Nephron progenitor cell (in vitro differentiated cells): ENCODE data around the gene CYP26B1.

Experiments used
- DNase-seq: peaks from one replicate; pipeline ENCODE4 v3.0.0; 2021
- H3K27ac Mint-ChIP-seq: 2 replicates; pipeline ENCODE4 v1.8.0; 2021; ENCODE audit warnings: mild to moderate bottlenecking, moderate library complexity, mixed read lengths
- H3K27me3 Mint-ChIP-seq: 2 replicates; pipeline ENCODE4 v1.8.0; 2021; ENCODE audit warnings: mild to moderate bottlenecking, low read depth, mixed read lengths; ENCODE audit not compliant: poor library complexity
- H3K36me3 Mint-ChIP-seq: 2 replicates; pipeline ENCODE4 v1.8.0; 2021; ENCODE audit warnings: low read depth, mixed read lengths
- H3K4me1 Mint-ChIP-seq: 2 replicates; pipeline ENCODE4 v1.8.0; 2021; ENCODE audit warnings: mixed read lengths
- H3K4me3 Mint-ChIP-seq: 2 replicates; pipeline ENCODE4 v1.8.0; 2021; ENCODE audit warnings: mild to moderate bottlenecking, moderate library complexity, mixed read lengths
- H3K9me3 Mint-ChIP-seq: 2 replicates; pipeline ENCODE4 v1.8.0; 2021; ENCODE audit warnings: mild to moderate bottlenecking, moderate library complexity, mixed read lengths
- CTCF ChIP-seq: fragments of 200-600 bp; sonication (generic); IDR thresholded peaks from 2 replicates; pipeline ENCODE4 v1.5.0; 2021; ENCODE audit warnings: antibody characterized with exemption

CYP26B1 gene

GRCh38 chr2:72175636-72176035 lies 28.0 kb upstream of the CYP26B1 start:
- no peak for DNase-seq
- Mint-ChIP-seq H3K9me3 (no peaks in the 10 kb centered on the region), H3K4me3 (no peak overlapping the region), H3K4me1 (peaks cover 15% of the 10 kb centered on the region), H3K27me3 (peaks cover 3% of the 10 kb centered on the region), H3K27ac (no peak overlapping the region), H3K36me3 (peaks cover 25% of the 10 kb centered on the region)
- no peak for TF ChIP-seq CTCF

GRCh38 chr2:72173640-72174321 lies 26.1 kb upstream of the CYP26B1 start:
- Mint-ChIP-seq H3K4me1 (peaks cover 15% of the 10 kb centered on the region), H3K4me3 (no peak overlapping the region)

GRCh38 chr2:72172478-72172877 lies 24.8 kb upstream of the CYP26B1 start:
- Mint-ChIP-seq H3K4me1 (peaks cover 15% of the 10 kb centered on the region), H3K36me3 (peaks cover 7% of the 10 kb centered on the region), H3K9me3 (no peaks in the 10 kb centered on the region), H3K4me3 (no peak overlapping the region), H3K27ac (no peak overlapping the region), H3K27me3 (peaks cover 6% of the 10 kb centered on the region)
- no peak for TF ChIP-seq CTCF
- no peak for DNase-seq

More at GRCh38 chr2:72173640-72174321, 26.1 kb upstream of the CYP26B1 start:
- H3K27ac Mint-ChIP-seq, result peak overlapping the region; percentile 21
- no peak for DNase-seq
- peaks cover 6% of the 10 kb centered on the region for H3K27me3 Mint-ChIP-seq
- no peak for TF ChIP-seq CTCF
- no peaks in the 10 kb centered on the region for H3K9me3 Mint-ChIP-seq
- peaks cover 17% of the 10 kb centered on the region for H3K36me3 Mint-ChIP-seq

GRCh38 chr2:72166279-72166678 lies 18.6 kb upstream of the CYP26B1 start:
- TF ChIP-seq CTCF, result no peak
- Mint-ChIP-seq H3K27ac (no peak overlapping the region), H3K4me3 (no peak overlapping the region)

GRCh38 chr2:72165792-72166191 lies 18.1 kb upstream of the CYP26B1 start:
- Mint-ChIP-seq H3K9me3 (no peaks in the 10 kb centered on the region), H3K27ac (no peak overlapping the region)

More at GRCh38 chr2:72166279-72166678, 18.6 kb upstream of the CYP26B1 start:
- no peaks in the 10 kb centered on the region for H3K9me3 Mint-ChIP-seq
- no peak for DNase-seq
- H3K27me3 Mint-ChIP-seq, result peaks cover 9% of the 10 kb centered on the region
- no peaks in the 10 kb centered on the region for H3K4me1 Mint-ChIP-seq
- H3K36me3 Mint-ChIP-seq, result no peaks in the 10 kb centered on the region

More at GRCh38 chr2:72165792-72166191, 18.1 kb upstream of the CYP26B1 start:
- Mint-ChIP-seq H3K36me3 (no peaks in the 10 kb centered on the region), H3K27me3 (peaks cover 9% of the 10 kb centered on the region), H3K4me1 (no peaks in the 10 kb centered on the region), H3K4me3 (no peak overlapping the region)
- no peak for TF ChIP-seq CTCF
- DNase-seq, result no peak
